CD14-positive monocyte (primary cell): ENCODE data around the gene KAZN. TPM values are rescaled to one million over a fixed set of nuclear protein-coding genes. Genes with fewer than 3 reads are reported as not detected.

Experiments
- DNase-seq, 3 donors: peaks; one replicate each; pipeline ENCODE4 v3.0.0-alpha.2; 2011 to 2022
- H2AFZ ChIP-seq: 2 replicates; pipeline ENCODE4 v1.6.0; 2012; ENCODE audit warnings: mild to moderate bottlenecking, low read depth, low read length, inconsistent platforms; ENCODE audit not compliant: insufficient read depth, poor library complexity, severe bottlenecking
- H3K27ac ChIP-seq, 2 donors: 1 replicate in 1 of 2; 2 replicates in 1 of 2; pipeline ENCODE4 v1.5.1; 2012 to 2013; ENCODE audit warnings: low read length in 2 of 2, control low read depth in 1 of 2, inconsistent platforms in 1 of 2, low read depth in 1 of 2, mild to moderate bottlenecking in 1 of 2
- H3K27me3 ChIP-seq, 2 donors: one replicate each; pipeline versions ENCODE4 v1.6.0 to v1.6.1; 2011 to 2013; ENCODE audit warnings: low read length in 2 of 2; ENCODE audit not compliant: control insufficient read depth in 2 of 2, insufficient read depth in 2 of 2
- H3K36me3 ChIP-seq, 2 donors: replicated peaks in 1 of 2; 1 replicate in 1 of 2; 2 replicates in 1 of 2; pipeline versions ENCODE4 v1.5.1 to v1.6.1; 2012 to 2013; ENCODE audit warnings: low read length in 2 of 2, control low read depth in 1 of 2, inconsistent platforms in 1 of 2, mild to moderate bottlenecking in 1 of 2; ENCODE audit not compliant: insufficient read depth in 2 of 2, control insufficient read depth in 1 of 2
- H3K4me1 ChIP-seq, 2 donors: 1 replicate in 1 of 2; 2 replicates in 1 of 2; pipeline versions ENCODE4 v1.5.1 to v1.6.1; 2012 to 2013; ENCODE audit warnings: low read length in 2 of 2, control low read depth in 1 of 2, inconsistent platforms in 1 of 2, mild to moderate bottlenecking in 1 of 2, moderate library complexity in 1 of 2; ENCODE audit not compliant: insufficient read depth in 2 of 2, control insufficient read depth in 1 of 2
- H3K4me2 ChIP-seq: replicated peaks from 2 replicates; pipeline ENCODE3; 2012; ENCODE audit warnings: low read length, moderate library complexity, mild to moderate bottlenecking; ENCODE audit not compliant: poor library complexity, severe bottlenecking; ENCODE audit errors: extremely low read depth
- H3K4me3 ChIP-seq, 3 experiments: fragments of 200-600 bp in 1 of 3; sonication (generic) in 1 of 3; replicated peaks in 1 of 3; 1 replicate in 2 of 3; 2 replicates in 1 of 3; pipeline ENCODE4 v1.5.1; 2011 to 2013; ENCODE audit warnings: low read length in 3 of 3, mild to moderate bottlenecking in 3 of 3, control low read depth in 2 of 3, low read depth in 2 of 3, inconsistent platforms in 1 of 3, moderate library complexity in 1 of 3
- H3K79me2 ChIP-seq: 2 replicates; pipeline ENCODE4 v1.6.0; 2012; ENCODE audit warnings: mild to moderate bottlenecking, control low read depth, inconsistent platforms, low read length, moderate library complexity; ENCODE audit not compliant: insufficient read depth
- H3K9ac ChIP-seq: 2 replicates; pipeline ENCODE4 v1.6.0; 2017; ENCODE audit warnings: low read length, mild to moderate bottlenecking; ENCODE audit not compliant: insufficient read depth, poor library complexity, severe bottlenecking
- H3K9me3 ChIP-seq, 2 donors: replicated peaks in 1 of 2; 1 replicate in 1 of 2; 2 replicates in 1 of 2; pipeline versions ENCODE4 v1.5.1 to v1.6.1; 2012 to 2013; ENCODE audit warnings: low read length in 2 of 2, control low read depth in 1 of 2; ENCODE audit not compliant: control insufficient read depth in 1 of 2, insufficient read depth in 1 of 2
- H4K20me1 ChIP-seq: 2 replicates; pipeline ENCODE4 v1.6.0; 2012; ENCODE audit warnings: mild to moderate bottlenecking, low read length, control low read depth, moderate library complexity; ENCODE audit not compliant: insufficient read depth
- H3K27ac Mint-ChIP-seq, 7 donors: one replicate each; pipeline ENCODE4 v1.8.0; 2020; ENCODE audit warnings: mild to moderate bottlenecking in 7 of 7, mixed read lengths in 7 of 7, moderate library complexity in 6 of 7, inconsistent platforms in 2 of 7
- H3K27me3 Mint-ChIP-seq, 3 donors: one replicate each; pipeline ENCODE4 v1.8.0; 2021 to 2022; ENCODE audit warnings: low read depth in 3 of 3, mild to moderate bottlenecking in 3 of 3, mixed read lengths in 3 of 3, moderate library complexity in 3 of 3, inconsistent platforms in 1 of 3
- H3K36me3 Mint-ChIP-seq, 2 donors: one replicate each; pipeline ENCODE4 v1.8.0; 2020; ENCODE audit warnings: mixed read lengths in 2 of 2, inconsistent platforms in 1 of 2, mild to moderate bottlenecking in 1 of 2
- H3K4me1 Mint-ChIP-seq: one replicate; pipeline ENCODE4 v1.8.0; 2020; ENCODE audit warnings: mild to moderate bottlenecking, mixed read lengths
- H3K4me3 Mint-ChIP-seq, 2 donors: one replicate each; pipeline ENCODE4 v1.8.0; 2020; ENCODE audit warnings: mild to moderate bottlenecking in 2 of 2, mixed read lengths in 2 of 2, moderate library complexity in 1 of 2
- H3K9me3 Mint-ChIP-seq, 7 donors: one replicate each; pipeline ENCODE4 v1.8.0; 2020 to 2022; ENCODE audit warnings: mixed read lengths in 7 of 7, mild to moderate bottlenecking in 6 of 7, moderate library complexity in 6 of 7, inconsistent platforms in 2 of 7
- WGBS: methylation state at CpG from one replicate; pipeline ENCODE4 v1.1.5; 2013; ENCODE audit warnings: missing lambda C conversion rate; ENCODE audit not compliant: insufficient coverage; 5-methylcytosine and 5-hydroxymethylcytosine counted together
- intact Hi-C, 2 donors: fragments of 100-400 bp; cut with micrococcal nuclease; formaldehyde crosslinking; loops; one replicate each; pipeline versions ENCODE4 v1.15.0 to v1.15.1; 2023
- polyA plus RNA-seq, 3 donors: library from polyadenylated mRNA; depleted of rRNA in 1 of 3; unstranded in 2 of 3; stranded (reverse) in 1 of 3; fragments of 300-500 nt in 2 of 3; fragments of >200 nt in 1 of 3; fragmentation: Illumina TruSeq in 2 of 3; gene quantifications; 1 replicate in 2 of 3; 2 replicates in 1 of 3; pipeline ENCODE4 v1.2.3, GENCODE V29; 2012 to 2021
- TF ChIP-seq, protein P1 (sequence below): fragments of 200-600 bp; IDR thresholded peaks from one replicate; pipeline ENCODE4 v1.8.0; 2022; ENCODE audit warnings: antibody characterized with exemption, mild to moderate bottlenecking

Gene KAZN
- polyA plus RNA-seq, 3 donors, result not detected

- Mint-ChIP-seq H3K4me3 (no peak overlapping the region), H3K9me3 (peaks cover 0 to 6% (median under 1%) of the 10 kb centered on the region in 7 donors)
- H2AFZ ChIP-seq, result no peak overlapping the region
Observed at GRCh38 chr1:14849038-14849437, 250.6 kb downstream of the KAZN start.

GRCh38 chr1:14850563-14850962 is 252.1 kb downstream of the KAZN start:
- Histone ChIP-seq H3K79me2 (no peaks in the 10 kb centered on the region), H3K4me2 (no peak overlapping the region), H3K27me3 (no peaks in the 10 kb centered on the region), H2AFZ (no peak overlapping the region), H3K9me3 (no peaks in the 10 kb centered on the region), H3K4me3 (no peak overlapping the region), H3K4me1 (no peaks in the 10 kb centered on the region), H3K27ac (no peak overlapping the region), H3K36me3 (no peaks in the 10 kb centered on the region), H3K9ac (no peak overlapping the region), H4K20me1 (no peaks in the 10 kb centered on the region)
- H3K4me1 Mint-ChIP-seq, result no peaks in the 10 kb centered on the region
- no peaks in the 10 kb centered on the region for H3K9me3 Mint-ChIP-seq
- peaks cover 0 to 6% (median 3%) of the 10 kb centered on the region in 3 donors for H3K27me3 Mint-ChIP-seq
- WGBS, result 50% methylated on average over 2 of the region's 5 CpGs
- TF ChIP-seq, protein P1, sequence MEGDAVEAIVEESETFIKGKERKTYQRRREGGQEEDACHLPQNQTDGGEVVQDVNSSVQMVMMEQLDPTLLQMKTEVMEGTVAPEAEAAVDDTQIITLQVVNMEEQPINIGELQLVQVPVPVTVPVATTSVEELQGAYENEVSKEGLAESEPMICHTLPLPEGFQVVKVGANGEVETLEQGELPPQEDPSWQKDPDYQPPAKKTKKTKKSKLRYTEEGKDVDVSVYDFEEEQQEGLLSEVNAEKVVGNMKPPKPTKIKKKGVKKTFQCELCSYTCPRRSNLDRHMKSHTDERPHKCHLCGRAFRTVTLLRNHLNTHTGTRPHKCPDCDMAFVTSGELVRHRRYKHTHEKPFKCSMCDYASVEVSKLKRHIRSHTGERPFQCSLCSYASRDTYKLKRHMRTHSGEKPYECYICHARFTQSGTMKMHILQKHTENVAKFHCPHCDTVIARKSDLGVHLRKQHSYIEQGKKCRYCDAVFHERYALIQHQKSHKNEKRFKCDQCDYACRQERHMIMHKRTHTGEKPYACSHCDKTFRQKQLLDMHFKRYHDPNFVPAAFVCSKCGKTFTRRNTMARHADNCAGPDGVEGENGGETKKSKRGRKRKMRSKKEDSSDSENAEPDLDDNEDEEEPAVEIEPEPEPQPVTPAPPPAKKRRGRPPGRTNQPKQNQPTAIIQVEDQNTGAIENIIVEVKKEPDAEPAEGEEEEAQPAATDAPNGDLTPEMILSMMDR, result no peak
- no peaks in the 10 kb centered on the region for H3K36me3 Mint-ChIP-seq
- H3K4me3 Mint-ChIP-seq, result no peak overlapping the region
- no peak for DNase-seq
- intact Hi-C loops, result no loop called here
- H3K27ac Mint-ChIP-seq, result peak overlapping the region in 1 of 7 donors; percentile 11

More at GRCh38 chr1:14849038-14849437, 250.6 kb downstream of the KAZN start:
- Histone ChIP-seq H3K9ac (no peak overlapping the region), H3K79me2 (no peaks in the 10 kb centered on the region), H3K4me3 (no peak overlapping the region), H3K27ac (no peak overlapping the region), H3K4me2 (no peak overlapping the region), H3K9me3 (no peaks in the 10 kb centered on the region), H4K20me1 (no peaks in the 10 kb centered on the region), H3K4me1 (no peaks in the 10 kb centered on the region), H3K36me3 (no peaks in the 10 kb centered on the region), H3K27me3 (no peaks in the 10 kb centered on the region)
- Mint-ChIP-seq H3K27me3 (peaks cover 0 to 7% (median 3%) of the 10 kb centered on the region in 3 donors), H3K4me1 (no peaks in the 10 kb centered on the region), H3K27ac (no peak overlapping the region), H3K36me3 (no peaks in the 10 kb centered on the region)
- intact Hi-C loops, result no loop called here
- WGBS, result 93% methylated on average over 5 of the region's 8 CpGs
- TF ChIP-seq, protein P1, result no peak
- no peak for DNase-seq
